Left kidney (tissue), 2 donors: Measurements from ENCODE around the gene SLC1A7. TPM values are rescaled to one million over a fixed set of nuclear protein-coding genes. Genes with fewer than 3 reads are reported as not detected.

Experiments used
- DNase-seq: peaks from one replicate; pipeline ENCODE4 v3.0.0-alpha.2; 2013
- polyA plus RNA-seq: library from polyadenylated mRNA; unstranded; fragments of 120-200 nt; gene quantifications from one replicate; pipeline ENCODE4 v1.2.1, GENCODE V29; 2013; ENCODE audit not compliant: insufficient read length

The SLC1A7 gene
- polyA plus RNA-seq, 1 donor, result 0.05 TPM

DNA sequence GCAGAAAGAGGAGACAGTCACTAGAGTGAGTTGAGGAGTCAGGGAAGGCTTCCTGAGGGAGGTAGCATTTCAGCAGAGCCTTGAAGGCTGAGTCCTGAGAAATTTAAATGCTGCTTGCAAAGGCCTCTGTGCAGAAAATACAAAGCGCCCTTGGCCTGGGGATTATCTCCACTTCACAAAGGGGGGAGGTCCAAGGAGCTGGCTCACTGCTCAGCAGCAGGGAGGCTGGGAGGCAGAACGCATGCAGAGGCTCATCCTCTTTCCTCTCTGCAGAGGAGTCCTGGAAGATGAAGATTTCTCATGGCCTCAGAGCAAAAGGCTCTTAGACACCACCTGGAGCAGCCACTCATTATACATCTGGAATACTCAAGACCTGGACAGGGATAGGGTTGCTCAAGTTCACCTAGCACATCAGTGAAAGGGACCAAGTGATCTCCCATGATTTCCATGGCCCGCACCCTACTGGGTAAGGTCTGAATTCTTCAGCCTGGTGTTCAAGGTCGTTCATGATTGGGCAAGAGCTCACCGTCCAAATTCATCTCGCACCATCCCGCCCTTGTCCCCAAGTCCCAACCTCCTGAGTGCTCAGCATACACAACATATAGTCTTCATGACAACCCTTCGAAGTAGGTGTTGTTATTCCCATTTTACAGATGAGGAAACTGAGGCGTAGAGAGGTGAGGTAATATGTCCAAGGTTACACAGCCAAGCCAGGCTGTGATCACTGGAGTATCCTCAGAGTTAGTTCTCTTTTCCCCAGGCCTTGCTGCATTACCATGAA, 9.0 kb downstream of the SLC1A7 start:
- DNase-seq, result no peak

DNA sequence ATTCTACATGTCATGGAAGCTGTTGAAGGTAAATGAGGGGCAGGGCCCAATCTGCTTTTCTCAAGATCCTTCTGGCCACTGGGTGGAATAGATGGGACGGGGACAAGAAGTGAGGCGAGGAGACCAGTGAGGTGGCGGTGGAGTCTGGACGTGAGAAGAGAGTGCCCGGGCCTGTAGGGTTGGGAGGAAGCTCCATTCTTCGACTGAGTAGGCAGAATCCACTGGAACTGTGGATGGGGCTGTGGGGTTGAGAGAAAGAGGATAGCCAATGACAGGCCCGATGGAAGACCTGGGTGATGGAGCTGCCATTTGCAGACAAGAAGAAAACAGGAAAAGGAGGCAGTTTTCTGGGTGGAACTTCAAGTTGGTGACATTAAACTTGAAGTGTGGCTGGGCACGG, 10.3 kb downstream of the SLC1A7 start:
- no peak for DNase-seq

DNA sequence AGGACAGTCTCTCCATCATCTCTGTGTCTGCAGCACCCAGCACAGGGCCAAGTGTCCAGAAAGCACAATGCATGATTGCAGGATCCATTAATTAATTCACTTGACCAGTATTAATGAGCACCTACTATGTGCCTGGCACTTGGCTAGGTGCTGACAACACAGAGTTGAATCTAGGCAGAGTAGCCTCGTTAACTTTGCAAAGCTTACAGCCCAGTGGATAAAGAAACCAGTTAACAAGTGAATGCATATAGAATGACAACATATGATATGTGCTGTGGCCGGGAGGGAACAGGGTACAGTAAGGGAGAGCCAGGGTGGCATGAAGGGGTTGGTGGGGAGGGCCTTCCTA, 10.9 kb downstream of the SLC1A7 start:
- DNase-seq, result no peak

DNA sequence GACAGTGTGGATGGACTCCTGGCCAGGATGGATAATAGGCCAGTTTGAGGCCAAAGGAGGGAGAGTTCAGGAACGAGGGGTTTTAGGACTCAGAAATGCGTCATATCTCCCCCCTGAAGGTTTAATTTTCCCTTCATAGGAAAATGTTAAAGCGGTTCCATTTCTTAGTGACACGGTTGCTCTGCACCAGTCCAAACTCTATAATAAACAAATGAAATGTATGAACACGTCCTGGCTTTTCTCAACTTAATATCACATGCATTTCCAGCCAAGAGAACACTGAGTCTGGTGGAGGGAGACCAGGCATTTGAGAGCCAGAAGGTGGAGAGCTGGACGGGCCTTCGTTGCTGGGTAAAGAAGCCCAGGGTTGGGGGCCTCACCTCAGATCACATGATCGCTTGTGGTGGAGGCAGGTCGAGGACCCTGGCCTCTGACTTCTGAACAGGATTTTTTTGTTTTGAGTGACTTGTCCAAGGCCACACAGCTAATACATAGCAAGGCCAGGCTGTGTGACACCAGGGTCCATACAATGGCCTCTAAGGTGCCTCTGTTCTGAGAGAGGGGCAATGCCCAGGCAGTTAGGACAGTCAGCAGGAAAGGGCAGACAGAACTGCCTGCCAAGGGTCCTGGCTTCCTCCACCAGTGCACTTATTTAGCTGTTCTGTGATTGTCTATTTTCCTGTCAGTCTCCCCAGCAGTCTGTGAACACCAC, 11.4 kb downstream of the SLC1A7 start:
- no peak for DNase-seq

DNA sequence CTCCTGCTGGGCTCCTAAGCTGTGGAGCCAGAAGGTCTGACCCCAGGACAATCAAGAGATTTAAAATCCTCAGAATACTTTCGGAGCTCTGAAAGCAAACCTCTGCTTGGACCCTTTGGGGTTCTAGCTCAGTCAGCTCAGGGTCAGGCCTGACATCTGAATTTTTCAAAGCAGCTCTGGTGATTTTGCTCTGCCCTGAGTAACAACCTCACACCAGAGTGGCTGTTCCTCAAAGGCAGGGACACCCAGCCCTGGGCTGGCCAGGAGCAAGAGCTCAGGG, 11.9 kb downstream of the SLC1A7 start:
- DNase-seq, result no peak

DNA sequence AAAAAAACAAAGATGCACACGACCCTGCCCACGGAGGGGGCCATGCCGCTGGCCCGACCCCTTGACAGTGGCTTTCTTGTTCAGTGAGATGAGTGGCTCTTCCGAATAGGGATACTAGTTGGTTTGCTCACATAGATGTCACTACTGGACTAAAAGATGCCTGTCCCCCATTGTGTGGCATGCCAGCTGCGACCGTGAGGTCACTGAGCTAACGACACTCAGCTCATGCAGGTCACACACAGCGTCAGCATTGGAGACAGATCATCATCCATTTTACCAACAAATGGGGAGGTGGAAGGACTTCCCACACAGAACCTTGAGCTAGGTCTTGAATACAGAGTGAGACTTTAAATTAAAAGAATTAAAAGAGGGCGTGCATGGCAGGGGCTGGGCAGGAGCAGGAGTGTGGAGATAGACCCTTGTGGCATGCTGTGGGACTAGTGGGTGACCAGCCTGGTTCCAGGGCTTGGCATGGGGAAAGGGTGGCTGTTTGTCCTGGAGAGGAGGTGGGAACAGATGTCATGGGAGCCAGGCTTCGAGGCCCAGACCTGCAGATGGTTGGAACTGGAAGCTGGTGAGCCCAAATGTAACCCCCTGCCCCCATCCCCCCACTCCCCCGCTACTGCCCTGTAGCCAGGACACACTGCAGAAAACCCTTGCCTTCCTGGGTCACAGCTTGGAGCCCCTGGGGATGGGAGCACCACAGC, 12.4 kb downstream of the SLC1A7 start:
- no peak for DNase-seq

DNA sequence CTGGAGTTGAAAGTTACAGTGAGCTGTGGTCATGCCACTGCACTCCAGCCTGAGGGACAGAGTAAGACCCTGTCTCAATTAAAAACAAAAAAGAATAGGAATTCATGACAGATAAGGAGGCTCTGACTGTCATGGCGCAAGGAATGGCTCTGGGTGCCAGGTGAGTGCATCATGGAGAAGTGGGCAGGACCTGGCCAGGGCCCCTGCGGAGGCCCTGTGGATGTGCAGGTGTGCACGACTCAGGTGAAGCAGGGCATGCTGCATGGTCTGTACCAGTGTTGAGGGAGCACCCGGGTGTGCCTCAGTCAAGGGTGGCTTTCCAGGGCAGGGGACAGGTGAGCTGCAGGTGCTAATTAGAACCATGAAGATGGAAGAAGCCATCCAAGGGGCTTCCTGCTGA, 14.0 kb downstream of the SLC1A7 start:
- DNase-seq, result no peak

DNA sequence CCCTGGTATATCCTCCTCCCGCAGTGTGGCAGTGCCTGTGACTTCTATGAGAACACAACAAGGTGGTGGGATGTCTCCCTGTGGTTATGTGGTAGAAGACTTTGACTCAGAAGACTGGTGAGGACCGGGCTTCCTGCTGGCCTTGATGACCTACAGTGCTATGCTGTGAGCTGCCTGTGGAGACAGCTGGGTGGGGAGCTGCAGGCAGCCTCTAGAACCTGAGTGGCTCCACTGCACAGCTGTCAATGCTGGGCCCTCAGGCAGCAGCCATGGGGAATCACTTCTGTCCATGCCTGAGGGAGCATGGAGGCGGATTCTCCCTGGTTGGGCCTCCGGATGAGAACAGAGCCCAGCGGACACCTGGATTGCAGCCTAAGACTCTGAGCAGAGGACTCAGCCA, 14.9 kb downstream of the SLC1A7 start:
- DNase-seq, result no peak

DNA sequence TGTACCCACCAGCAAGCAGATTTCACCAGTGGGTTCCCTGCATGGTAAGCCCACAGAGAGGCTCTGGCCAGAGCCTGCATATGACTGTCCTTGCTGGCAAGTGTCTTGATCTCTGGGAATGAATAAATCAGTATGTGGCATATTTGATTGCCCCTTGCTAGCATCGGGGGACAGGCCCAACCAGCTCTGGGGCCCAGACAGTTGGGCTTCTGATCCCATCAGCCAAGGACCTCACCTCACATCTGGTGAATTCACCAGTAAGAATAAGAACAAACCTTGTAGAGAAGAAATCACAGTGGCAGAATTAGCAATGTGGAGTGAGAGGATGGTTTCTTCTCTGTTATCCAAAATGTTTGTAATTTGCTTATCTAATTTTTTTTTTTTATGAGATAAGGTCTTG, 15.9 kb downstream of the SLC1A7 start:
- no peak for DNase-seq

DNA sequence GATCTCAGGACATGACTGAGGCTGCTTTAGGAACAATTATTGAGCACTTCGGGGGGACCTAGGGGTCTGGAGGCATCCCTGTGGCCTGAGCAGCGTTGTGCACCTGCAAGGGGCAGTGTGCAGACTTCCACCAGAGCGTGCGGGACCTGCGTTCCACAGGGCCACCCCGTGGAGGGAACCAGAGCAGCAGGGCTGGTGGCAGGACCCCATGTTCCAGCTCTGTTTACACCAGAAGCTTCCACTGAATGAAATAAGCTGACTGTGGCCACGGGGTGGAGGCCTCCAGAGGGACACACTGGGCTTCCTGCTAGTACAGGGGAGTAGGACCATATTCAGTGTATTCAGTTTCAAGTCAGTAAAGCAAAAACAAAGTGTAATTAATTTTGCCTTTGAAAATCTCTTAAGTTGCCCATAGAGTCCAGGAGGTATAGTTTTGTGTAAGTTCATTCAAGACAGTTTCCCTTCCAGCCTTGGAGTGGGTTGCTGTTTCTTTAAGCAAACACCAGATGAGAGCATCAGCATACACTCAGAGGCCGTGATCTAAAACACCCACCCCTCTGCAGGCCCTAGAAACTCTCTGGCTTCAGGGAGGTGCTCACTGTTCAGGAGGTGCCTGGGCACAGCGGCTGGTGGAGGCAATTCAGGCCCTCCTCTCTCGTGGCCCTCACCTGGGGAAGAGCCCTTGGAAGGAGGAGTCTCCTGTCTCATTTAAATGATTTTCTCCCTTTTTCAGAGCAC, 16.6 kb downstream of the SLC1A7 start:
- DNase-seq, result no peak

DNA sequence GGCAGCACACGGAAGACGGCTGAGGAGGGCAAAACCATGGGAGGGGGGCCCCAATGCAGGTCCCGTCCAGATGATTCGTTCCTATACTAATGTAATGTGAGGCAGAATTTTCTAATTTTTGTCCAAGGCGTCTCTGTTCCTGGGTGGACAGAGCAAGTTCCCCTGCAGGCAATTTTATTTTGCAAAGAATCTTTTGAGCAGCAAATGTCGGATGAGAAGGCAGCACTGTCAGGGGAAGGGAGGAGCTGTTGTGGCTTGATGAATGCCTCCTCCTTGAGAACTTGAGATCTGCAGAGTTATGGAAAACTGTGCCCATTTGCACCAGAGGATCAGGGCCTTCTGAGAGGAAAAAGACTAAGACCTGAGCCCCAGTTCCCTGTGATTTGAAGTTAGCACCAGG, 17.3 kb downstream of the SLC1A7 start:
- no peak for DNase-seq

DNA sequence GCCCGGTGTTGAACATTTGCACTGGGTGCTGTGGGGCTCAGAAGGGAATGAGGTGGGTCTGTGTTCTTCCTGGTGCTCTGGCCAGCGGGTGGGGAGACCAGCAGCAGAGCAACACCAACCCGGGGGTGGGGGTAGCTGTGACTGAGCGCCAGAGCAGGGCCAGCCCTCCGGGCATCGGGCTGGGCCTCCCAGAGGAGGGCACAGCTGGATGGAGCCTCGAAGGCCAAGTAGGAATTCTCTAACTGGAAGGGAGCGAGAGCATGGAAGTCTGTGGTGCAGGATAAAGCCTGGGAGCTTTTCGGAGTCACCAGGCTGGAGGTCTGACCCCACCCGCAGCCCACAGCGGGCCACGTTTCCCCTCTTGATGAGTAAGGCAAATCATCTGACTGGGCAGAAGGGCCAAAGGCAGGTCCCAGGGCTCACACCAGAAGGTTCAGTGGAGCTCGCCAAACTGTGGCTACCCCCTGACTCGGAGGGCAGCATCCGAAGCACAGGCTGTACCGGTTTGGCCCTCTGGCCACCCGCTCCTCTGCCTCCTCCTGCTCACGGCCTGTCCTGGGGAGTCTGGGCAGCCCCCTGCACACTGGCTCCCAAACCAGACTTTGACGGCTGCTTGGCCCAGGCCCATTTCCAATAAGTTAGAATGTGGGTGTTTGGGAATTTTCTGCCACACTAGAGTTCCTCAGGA, 18.8 kb downstream of the SLC1A7 start:
- DNase-seq, result no peak

DNA sequence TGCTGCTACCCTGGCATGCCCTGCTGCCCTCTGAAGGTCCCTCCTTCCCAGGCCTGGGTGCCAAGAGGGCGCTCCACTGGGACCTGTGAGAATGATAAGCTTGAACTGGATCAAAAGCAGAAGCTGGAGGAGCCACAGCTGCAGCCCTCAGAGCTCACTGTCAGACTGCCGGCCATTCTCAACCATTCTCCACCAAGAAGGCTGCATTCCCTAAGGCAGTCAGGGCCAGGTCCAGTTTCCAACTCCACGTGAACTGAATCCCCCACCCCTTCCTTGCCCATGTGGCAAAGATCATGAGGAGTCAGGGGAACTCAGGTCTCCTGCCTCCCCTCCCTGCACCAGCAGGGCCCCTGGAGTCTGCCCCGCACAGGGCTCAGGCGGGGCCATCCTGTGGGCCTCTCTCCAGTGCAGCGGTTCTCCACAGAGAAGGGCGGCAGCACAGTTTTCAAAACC, 19.5 kb downstream of the SLC1A7 start:
- no peak for DNase-seq

DNA sequence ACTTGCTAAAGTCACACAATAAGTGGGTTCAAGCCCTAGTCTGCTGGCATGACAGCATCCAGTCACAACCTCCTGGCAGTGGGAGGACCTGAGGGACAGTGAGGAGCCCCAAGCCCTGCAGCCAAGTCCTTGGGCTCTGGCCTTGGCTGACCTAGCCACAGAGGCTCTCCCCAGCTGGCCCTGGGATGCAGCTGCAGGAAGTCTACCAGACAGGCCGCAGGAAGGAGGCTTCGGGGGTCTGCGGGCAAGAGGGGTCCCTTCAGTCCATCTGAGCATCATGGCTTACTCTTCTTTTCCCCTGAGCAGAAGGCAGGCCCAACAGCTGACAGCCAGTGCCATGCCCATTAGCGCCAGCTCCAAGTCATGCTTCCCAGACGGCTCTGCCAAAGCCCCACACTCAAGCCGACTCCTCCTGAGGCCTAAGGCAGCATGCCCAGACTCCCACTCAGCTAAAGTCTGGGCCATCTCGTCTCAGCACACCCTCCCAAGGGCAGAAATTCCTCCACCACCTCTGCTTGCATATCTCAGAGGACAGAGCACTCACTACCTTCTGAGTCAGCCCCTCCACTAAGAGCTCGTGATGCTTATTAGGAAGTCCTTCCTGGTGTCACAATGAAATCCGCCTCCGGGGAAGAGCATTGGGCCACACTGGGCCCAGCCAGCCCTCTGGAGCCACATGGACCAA, 20.1 kb downstream of the SLC1A7 start:
- DNase-seq, result no peak

DNA sequence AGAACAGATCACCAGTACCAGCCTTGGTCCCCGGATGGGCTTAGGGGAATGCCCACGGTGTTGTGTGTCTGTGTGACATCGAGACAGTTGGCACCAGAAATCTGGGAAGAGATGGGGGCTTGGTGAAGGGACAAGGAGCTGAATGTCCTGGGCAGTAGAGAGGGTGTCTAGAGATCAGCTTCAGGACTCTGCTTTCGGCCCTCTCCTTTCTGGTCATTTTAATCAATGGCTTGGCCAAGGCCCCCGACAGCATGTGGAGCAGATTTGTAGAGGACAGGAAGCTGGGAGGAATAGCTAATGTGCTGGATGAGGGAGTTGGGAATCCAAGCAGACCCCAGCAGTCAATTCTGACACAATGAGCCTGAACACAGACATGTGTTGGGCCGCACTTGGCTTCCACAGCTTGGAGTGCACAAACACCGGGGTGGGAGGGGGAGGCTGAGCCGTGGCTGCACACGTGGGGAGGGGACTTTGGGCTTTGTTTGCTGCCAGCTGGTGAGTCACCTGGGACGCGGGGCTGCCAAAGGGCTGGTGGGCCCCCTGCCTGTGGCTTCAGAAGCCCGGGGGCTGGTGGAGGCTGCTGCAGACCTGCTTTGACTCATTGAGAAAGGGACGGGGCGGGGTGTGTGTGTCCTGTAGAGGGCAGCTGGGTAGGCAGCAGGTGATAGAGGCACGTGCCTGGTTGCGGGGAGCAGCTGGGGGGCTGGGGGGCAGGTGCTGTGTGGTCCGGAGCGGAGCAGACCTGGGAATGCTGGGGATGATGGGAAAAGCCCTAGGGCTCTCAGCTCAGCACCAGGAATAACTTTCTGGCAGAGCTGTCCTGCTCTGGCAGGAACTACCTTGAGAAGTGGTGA, 20.9 kb downstream of the SLC1A7 start:
- DNase-seq, result peak; percentile 33

DNA sequence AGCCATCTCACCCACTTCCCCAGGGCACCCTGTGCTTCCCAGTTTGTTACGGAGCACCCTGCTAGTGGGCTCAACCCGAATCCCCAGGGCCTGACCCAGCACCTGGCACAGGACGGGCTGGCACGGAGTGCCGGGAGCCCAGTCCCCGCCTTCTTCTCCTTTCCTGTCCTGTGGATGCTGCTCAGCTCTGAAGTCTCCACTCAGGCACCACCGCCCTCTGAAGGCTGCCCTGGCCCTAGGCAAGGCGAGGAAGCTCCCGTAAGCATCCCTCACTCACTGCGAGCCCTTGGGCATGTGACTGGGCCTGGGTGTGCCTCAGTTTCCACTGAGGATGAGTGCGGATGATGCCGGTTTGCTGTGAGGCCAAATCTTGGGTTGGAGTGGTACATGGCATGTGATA, 21.8 kb downstream of the SLC1A7 start:
- no peak for DNase-seq

DNA sequence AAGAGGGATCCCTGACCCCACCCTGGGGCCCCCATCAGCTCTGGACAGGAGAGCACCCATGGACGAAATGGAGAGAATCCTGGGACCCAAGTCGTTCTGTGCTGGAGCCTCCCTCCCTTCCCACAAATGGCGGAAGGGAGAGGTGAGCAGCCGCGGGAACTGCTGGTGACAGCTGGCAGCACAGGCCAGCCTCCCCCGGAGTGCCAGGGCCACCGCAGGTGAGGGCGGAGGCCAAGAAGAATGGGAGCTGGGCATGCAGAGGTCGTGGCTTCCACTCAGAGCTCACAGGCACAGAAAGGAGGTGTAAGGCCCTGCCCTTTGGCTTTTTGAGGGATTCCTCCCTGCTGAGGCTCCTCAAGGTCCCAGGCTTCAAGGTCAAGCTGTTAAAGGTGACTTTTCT, 24.6 kb downstream of the SLC1A7 start:
- no peak for DNase-seq

DNA sequence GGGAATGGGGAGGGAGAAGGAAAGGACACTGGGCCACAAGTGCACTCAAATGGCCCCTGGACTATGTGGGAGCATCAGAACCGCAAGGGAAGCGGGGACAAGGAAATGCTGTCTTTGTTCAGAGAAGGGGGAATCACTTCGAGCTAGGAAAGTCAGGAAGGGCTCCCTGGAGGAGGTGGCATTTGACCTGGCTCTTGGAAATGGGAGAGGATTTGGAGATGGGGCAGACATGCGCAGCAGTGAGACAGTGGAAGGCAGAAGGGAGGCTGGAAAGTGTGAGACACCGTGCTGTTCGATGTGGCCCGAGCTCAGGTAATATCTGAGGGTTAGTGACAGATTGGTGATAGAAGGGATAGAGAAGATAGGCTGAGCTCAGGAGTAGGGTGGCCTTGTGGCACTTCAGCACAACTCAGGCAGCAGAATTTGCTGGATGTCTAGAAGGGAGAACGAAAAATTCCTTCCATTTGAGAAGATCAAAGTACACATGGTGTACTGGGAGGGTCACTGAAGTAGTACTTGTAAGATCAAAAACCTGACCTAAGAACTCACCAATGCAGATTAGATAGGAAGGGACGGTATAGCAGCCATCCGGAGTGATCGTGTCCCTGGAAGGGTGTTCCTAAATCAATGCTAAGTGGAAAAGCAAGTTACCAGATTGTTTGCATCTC, 25.4 kb downstream of the SLC1A7 start:
- no peak for DNase-seq

DNA sequence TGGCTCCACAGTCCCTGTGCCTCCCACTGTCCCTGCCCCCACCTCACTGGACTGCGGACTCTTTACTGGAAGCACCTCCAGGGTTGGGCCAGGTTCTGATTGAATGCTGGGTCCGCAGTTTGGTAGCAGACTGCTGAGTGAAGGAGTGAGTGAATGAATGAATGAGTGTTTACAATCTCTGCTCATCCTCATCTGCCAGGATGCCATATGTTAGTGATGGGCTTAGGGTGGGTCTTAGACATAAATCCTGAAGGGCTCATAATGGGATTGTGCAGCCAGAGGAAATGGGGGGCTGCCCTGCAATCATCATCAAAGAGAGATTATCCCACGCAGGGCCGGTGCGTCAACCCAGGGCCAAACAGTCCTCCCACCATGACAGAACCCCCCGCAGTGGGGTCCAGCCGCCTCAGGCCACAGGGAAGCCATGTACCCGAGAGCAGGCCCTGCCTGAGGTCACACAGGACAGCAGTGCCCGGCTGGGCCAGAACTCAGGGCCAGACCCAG, 26.1 kb downstream of the SLC1A7 start:
- no peak for DNase-seq
